ENCODE measurements around the gene HK1. TPM values are rescaled to one million over a fixed set of nuclear protein-coding genes. Genes with fewer than 3 reads are reported as not detected.

The HK1 gene
- total and polyA plus RNA-seq, 2 of the 4 experiments (the other 2 are of a cell fraction): 53.7 to 90.5 TPM

DNA sequence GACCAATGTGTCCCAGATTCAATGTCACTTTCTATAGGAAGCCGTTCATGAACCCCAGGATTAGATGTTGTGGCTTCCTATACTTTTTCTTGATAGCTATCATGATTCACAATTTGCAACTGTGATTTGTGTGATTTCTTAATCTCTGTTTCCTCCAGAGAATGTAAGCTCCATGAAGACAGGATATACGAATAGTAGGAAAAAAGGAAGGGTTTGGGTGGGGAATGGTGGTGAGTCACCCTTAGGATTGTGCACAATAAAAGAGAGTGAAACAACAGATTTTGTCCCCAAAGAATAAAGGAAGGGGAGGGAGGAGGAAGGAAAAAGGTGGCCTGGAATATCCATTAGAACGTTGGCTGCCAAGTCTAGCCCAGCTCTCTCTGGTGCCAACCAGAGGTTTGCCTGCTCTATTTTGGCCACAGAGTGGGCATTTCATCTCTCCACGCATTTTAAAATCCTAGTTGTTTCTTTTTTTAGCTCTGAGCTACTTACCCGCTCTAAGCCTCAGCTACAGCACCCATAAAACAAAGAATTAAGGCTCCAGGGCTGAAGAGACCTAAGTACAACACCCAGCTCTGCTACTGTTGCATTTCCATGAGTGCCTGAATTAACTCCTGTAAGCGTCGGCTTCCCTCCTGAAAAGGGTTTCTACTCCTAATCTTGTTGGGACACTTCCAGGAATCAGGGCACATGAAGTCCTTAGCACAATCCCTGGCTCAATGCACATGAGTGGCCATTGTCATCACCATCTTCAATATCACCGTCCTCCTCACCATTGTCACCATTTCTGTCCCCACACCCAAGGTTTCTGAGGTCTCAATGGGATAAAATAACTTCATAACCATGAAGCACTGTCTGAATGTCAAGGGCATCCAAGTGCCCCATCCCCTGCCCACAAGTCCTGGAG lies 3.5 kb downstream of the HK1 start:
- Histone ChIP-seq H3K79me1 (ENCODE audit: low read depth in 1 of 2, low read length in 2 of 2) (no peaks in the 10 kb centered on the region), H2AFZ (replicated peaks; ENCODE audit: low read length, poor library complexity) (no peak overlapping the region), H3K27me3 (ENCODE audit: control insufficient read depth, insufficient read depth, low read length) (peaks cover 32% of the 10 kb centered on the region), H3K18ac (ENCODE audit: low read depth, low read length) (no peak overlapping the region), H2BK15ac (ENCODE audit: low read depth, low read length) (no peak overlapping the region), H2AK5ac (ENCODE audit: low read depth, low read length) (no peak overlapping the region), H2BK5ac (ENCODE audit: low read depth, low read length, poor library complexity, severe bottlenecking) (no peak overlapping the region), H3K4me2 (ENCODE audit: low read depth, low read length) (no peak overlapping the region), H3K4me3 (ENCODE audit: insufficient read depth, low read depth, low read length) (no peak overlapping the region), H3K14ac (replicated peaks; ENCODE audit: low read depth, low read length) (no peak overlapping the region), H3K4me1 (ENCODE audit: control insufficient read depth, insufficient read depth, low read length) (no peaks in the 10 kb centered on the region), H3K9me1 (ENCODE audit: insufficient read depth, low read length) (no peaks in the 10 kb centered on the region), H3K4ac (ENCODE audit: low read depth, low read length) (no peak overlapping the region), H4K20me1 (ENCODE audit: insufficient read depth, low read length) (no peaks in the 10 kb centered on the region), H2BK20ac (ENCODE audit: low read depth, low read length) (no peak overlapping the region), H3K9ac (ENCODE audit: low read depth, low read length) (no peak overlapping the region), H3K27ac (ENCODE audit: insufficient read depth, low read length) (no peak overlapping the region), H4K8ac (ENCODE audit: low read depth in 2 of 2, low read length in 2 of 2) (no peak overlapping the region), H3K56ac (ENCODE audit: extremely low read depth, insufficient read depth, low read length) (no peak overlapping the region), H3K36me3 (ENCODE audit: control insufficient read depth, insufficient read depth, low read length) (no peaks in the 10 kb centered on the region), H4K5ac (ENCODE audit: low read depth, low read length) (no peak overlapping the region), H2AK9ac (replicated peaks; ENCODE audit: low read depth, low read length, poor library complexity) (no peak overlapping the region), H3K9me3 (ENCODE audit: control insufficient read depth, insufficient read depth, low read length) (peaks cover 7% of the 10 kb centered on the region), H4K91ac (ENCODE audit: insufficient read depth, low read depth, low read length) (no peak overlapping the region), H2BK120ac (ENCODE audit: low read depth, low read length) (no peak overlapping the region), H3K23ac (ENCODE audit: low read depth, low read length) (no peak overlapping the region)
- POLR2A ChIA-PET (ENCODE audit: unreplicated experiment): no interaction called here
- CTCF ChIA-PET: no interaction called here
- dilution Hi-C loops (cut with HindIII; ENCODE audit: low sequenced_read_pairs, unreplicated experiment): no loop called here
- no peak for DNase-seq
- 78% methylated on average over 4 of the region's 8 CpGs; no CpG with 5 or more reads in 1 of the 2 experiments for WGBS, 2 experiments (ENCODE audit: extremely low coverage in 2 of 2, insufficient read length in 1 of 2)
- ATAC-seq (ENCODE audit: low read depth): no peak
- BruUV-seq (replicated peaks): no TSS peak
- intact Hi-C loops (cut with micrococcal nuclease): no loop called here
- in situ Hi-C loops (cut with MboI; ENCODE audit: low sequenced_read_pairs): no loop called here
- TF ChIP-seq CEBPB (IDR thresholded peaks at IDR 0.05; ENCODE audit: low read depth, low read length): no peak
- no peak for TF ChIP-seq MXI1 (IDR thresholded peaks at IDR 0.05; ENCODE audit: borderline replicate concordance, low read depth, low read length)
- TF ChIP-seq MAFK (IDR thresholded peaks at IDR 0.05; ENCODE audit: low read depth, low read length): no peak
- TF ChIP-seq, protein P1, sequence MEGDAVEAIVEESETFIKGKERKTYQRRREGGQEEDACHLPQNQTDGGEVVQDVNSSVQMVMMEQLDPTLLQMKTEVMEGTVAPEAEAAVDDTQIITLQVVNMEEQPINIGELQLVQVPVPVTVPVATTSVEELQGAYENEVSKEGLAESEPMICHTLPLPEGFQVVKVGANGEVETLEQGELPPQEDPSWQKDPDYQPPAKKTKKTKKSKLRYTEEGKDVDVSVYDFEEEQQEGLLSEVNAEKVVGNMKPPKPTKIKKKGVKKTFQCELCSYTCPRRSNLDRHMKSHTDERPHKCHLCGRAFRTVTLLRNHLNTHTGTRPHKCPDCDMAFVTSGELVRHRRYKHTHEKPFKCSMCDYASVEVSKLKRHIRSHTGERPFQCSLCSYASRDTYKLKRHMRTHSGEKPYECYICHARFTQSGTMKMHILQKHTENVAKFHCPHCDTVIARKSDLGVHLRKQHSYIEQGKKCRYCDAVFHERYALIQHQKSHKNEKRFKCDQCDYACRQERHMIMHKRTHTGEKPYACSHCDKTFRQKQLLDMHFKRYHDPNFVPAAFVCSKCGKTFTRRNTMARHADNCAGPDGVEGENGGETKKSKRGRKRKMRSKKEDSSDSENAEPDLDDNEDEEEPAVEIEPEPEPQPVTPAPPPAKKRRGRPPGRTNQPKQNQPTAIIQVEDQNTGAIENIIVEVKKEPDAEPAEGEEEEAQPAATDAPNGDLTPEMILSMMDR (conservative IDR thresholded peaks at IDR 0.05; ENCODE audit: low read depth, low read length): no peak
- TF ChIP-seq RAD21 (IDR thresholded peaks at IDR 0.05; ENCODE audit: low read length): no peak
- TF ChIP-seq NFE2L2 (IDR thresholded peaks at IDR 0.05; ENCODE audit: low read depth, low read length): no peak
- TF ChIP-seq, protein P2, sequence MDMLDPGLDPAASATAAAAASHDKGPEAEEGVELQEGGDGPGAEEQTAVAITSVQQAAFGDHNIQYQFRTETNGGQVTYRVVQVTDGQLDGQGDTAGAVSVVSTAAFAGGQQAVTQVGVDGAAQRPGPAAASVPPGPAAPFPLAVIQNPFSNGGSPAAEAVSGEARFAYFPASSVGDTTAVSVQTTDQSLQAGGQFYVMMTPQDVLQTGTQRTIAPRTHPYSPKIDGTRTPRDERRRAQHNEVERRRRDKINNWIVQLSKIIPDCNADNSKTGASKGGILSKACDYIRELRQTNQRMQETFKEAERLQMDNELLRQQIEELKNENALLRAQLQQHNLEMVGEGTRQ (IDR thresholded peaks at IDR 0.05; ENCODE audit: low read depth, low read length): no peak
- TF ChIP-seq CHD1 (IDR thresholded peaks at IDR 0.05; ENCODE audit: low read depth, low read length): no peak
- TF ChIP-seq MAZ (IDR thresholded peaks at IDR 0.05; ENCODE audit: borderline replicate concordance, low read depth, low read length): no peak
- TF ChIP-seq, protein P3, sequence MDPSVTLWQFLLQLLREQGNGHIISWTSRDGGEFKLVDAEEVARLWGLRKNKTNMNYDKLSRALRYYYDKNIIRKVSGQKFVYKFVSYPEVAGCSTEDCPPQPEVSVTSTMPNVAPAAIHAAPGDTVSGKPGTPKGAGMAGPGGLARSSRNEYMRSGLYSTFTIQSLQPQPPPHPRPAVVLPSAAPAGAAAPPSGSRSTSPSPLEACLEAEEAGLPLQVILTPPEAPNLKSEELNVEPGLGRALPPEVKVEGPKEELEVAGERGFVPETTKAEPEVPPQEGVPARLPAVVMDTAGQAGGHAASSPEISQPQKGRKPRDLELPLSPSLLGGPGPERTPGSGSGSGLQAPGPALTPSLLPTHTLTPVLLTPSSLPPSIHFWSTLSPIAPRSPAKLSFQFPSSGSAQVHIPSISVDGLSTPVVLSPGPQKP (IDR thresholded peaks at IDR 0.05; ENCODE audit: borderline replicate concordance, low read depth, low read length): no peak
- TF ChIP-seq FOS (IDR thresholded peaks at IDR 0.05; ENCODE audit: low read depth, low read length): no peak
- TF ChIP-seq RCOR1 (IDR thresholded peaks at IDR 0.05; ENCODE audit: insufficient replicate concordance, low read length): no peak
- no peak for TF ChIP-seq BHLHE40 (IDR thresholded peaks at IDR 0.05; ENCODE audit: low read depth, low read length)
- TF ChIP-seq SMC3 (IDR thresholded peaks at IDR 0.05; ENCODE audit: low read depth, low read length): no peak
- TF ChIP-seq POLR2A (IDR thresholded peaks at IDR 0.05; ENCODE audit: low read depth, low read length): no peak
